Osteocyte (in vitro differentiated cells): ENCODE results near the gene SLC6A19. TPM values are rescaled to one million over a fixed set of nuclear protein-coding genes. Genes with fewer than 3 reads are reported as not detected.

Experiments used
- DNase-seq: peaks from one replicate; pipeline ENCODE4 v3.0.0; 2021; ENCODE audit warnings: mixed read lengths; ENCODE audit not compliant: unreplicated experiment; ENCODE audit errors: extremely low spot score
- H3K27ac Mint-ChIP-seq: one replicate; pipeline ENCODE4 v1.8.0; 2021; ENCODE audit warnings: mild to moderate bottlenecking, mixed read lengths; ENCODE audit not compliant: unreplicated experiment
- H3K27me3 Mint-ChIP-seq: one replicate; pipeline ENCODE4 v1.8.0; 2021; ENCODE audit warnings: mixed read lengths; ENCODE audit not compliant: unreplicated experiment
- H3K36me3 Mint-ChIP-seq: one replicate; pipeline ENCODE4 v1.8.0; 2021; ENCODE audit warnings: mixed read lengths; ENCODE audit not compliant: unreplicated experiment
- H3K4me1 Mint-ChIP-seq: one replicate; pipeline ENCODE4 v1.8.0; 2021; ENCODE audit warnings: mixed read lengths; ENCODE audit not compliant: unreplicated experiment
- H3K4me3 Mint-ChIP-seq: one replicate; pipeline ENCODE4 v1.8.0; 2021; ENCODE audit warnings: mild to moderate bottlenecking, moderate library complexity, mixed read lengths; ENCODE audit not compliant: unreplicated experiment
- H3K9me3 Mint-ChIP-seq: one replicate; pipeline ENCODE4 v1.8.0; 2021; ENCODE audit warnings: mixed read lengths; ENCODE audit not compliant: unreplicated experiment
- CTCF ChIP-seq: fragments of 200-600 bp; sonication (generic); IDR thresholded peaks from 2 replicates; pipeline ENCODE4 v1.5.0; 2021; ENCODE audit warnings: antibody characterized with exemption, mild to moderate bottlenecking, moderate library complexity
- total RNA-seq: library from RNA; stranded (reverse); gene quantifications from 2 replicates; pipeline ENCODE4 v1.2.1, GENCODE V29; 2021

SLC6A19 gene
- total RNA-seq, 1 donor from 2014 or later, result not detected

GRCh38 chr5:1246711-1247431 lies 45.5 kb downstream of the SLC6A19 start:
- Mint-ChIP-seq H3K27ac (no peak overlapping the region), H3K9me3 (no peaks in the 10 kb centered on the region), H3K27me3 (no peaks in the 10 kb centered on the region), H3K36me3 (no peaks in the 10 kb centered on the region), H3K4me3 (no peak overlapping the region), H3K4me1 (no peaks in the 10 kb centered on the region)
- DNase-seq, result no peak
- TF ChIP-seq CTCF, result no peak

DNA sequence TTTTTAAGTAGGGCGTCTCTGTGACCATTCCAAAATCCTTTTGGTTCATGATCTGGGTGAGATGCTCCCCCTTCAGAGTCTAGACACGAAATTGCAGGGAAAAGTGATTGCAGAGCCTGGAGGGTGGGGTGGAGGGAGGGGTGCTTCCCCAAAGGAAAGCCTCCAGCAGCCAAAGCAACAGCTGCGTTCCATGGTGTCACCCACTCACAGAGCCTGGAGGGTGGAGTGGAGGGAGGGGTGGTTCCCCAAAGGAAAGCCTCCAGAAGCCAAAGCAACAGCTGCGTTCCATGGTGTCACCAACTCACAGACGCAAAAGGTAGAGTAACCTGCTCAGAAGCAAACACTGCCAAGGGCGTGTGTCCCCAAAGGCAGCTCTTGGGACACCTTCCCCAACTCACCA lies 46.4 kb downstream of the SLC6A19 start:
- DNase-seq, result no peak
- no peak overlapping the region for H3K27ac Mint-ChIP-seq
- H3K27me3 Mint-ChIP-seq, result no peaks in the 10 kb centered on the region
- no peak overlapping the region for H3K4me3 Mint-ChIP-seq
- no peak for TF ChIP-seq CTCF
- H3K4me1 Mint-ChIP-seq, result no peaks in the 10 kb centered on the region
- no peaks in the 10 kb centered on the region for H3K9me3 Mint-ChIP-seq
- H3K36me3 Mint-ChIP-seq, result no peaks in the 10 kb centered on the region

GRCh38 chr5:1249366-1250280 lies 48.2 kb downstream of the SLC6A19 start:
- DNase-seq, result no peak
- Mint-ChIP-seq H3K36me3 (no peaks in the 10 kb centered on the region), H3K27me3 (no peaks in the 10 kb centered on the region), H3K4me3 (no peak overlapping the region), H3K9me3 (no peaks in the 10 kb centered on the region), H3K27ac (no peak overlapping the region), H3K4me1 (no peaks in the 10 kb centered on the region)
- no peak for TF ChIP-seq CTCF

DNA sequence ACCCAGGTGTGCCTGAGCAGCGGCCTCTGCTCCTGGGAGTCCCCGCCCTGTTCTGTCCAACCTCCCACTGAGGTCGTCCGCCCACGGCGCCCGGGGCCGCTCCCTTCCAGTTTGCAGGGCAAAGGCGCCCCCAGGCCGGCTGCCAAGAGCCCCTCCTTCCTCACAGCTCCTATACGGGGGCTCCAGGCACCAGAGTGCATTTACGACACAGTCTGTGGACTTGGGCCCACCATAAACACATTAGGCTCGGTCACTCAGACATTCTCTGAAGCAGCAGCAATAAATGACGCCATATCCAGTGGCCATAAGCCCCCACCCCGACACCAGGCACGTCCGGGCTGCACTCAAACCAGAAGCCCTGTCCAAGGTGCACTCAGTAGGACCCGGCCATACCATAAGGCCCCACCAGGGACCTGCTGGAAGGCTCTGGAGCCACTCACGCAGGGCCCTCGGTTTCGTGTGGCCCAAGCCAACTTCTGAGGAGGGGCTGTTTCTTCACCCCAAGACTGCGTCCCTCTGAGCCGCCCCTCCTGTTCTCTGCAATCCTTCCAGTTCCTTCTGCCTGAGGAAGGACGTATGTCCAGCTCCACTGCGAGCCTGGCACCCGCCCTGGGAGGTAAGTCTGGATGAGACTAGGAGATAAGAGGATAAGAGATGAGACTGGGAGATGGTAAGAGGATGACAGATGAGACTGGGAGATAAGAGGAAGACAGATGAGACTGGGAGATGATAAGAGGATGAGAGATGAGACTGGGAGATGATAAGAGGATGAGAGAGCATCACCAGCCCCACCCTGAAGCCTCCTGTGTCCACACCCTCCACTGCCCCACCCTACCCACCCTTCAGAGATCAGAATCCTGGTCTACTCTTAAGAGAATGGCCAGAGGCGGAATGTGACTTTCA lies 50.5 kb downstream of the SLC6A19 start:
- Mint-ChIP-seq H3K4me1 (no peaks in the 10 kb centered on the region), H3K27ac (no peak overlapping the region), H3K9me3 (no peaks in the 10 kb centered on the region), H3K36me3 (no peaks in the 10 kb centered on the region), H3K4me3 (no peak overlapping the region), H3K27me3 (no peaks in the 10 kb centered on the region)
- DNase-seq, result no peak
- TF ChIP-seq CTCF, result no peak
